GM23338 (cell line): ENCODE results near the gene RPTOR. TPM values are rescaled to one million over a fixed set of nuclear protein-coding genes. Genes with fewer than 3 reads are reported as not detected.

Experiments
- ATAC-seq: fragments of 200-7000 bp; cut with Tn5 transposase; 3 replicates; pipeline ENCODE4 v1.9.1; 2020
- DNase-seq: peaks from one replicate; pipeline ENCODE4 v3.0.0-alpha.2; 2015; ENCODE audit warnings: low spot score
- H2AFZ ChIP-seq: fragments of 200-600 bp; sonication (generic); 2 replicates; pipeline ENCODE4 v1.8.0; 2016; ENCODE audit warnings: antibody characterized with exemption, mild to moderate bottlenecking, moderate library complexity
- H3F3A ChIP-seq: fragments of 200-600 bp; sonication (generic); replicated peaks from 2 replicates; pipeline ENCODE4 v1.8.0; 2017; ENCODE audit warnings: antibody characterized with exemption, mixed run types, low read depth
- H3K27ac ChIP-seq: fragments of 200-600 bp; sonication (generic); 2 replicates; pipeline ENCODE4 v1.6.1; 2016; ENCODE audit warnings: low read depth
- H3K27me3 ChIP-seq: fragments of 200-600 bp; sonication (generic); 2 replicates; pipeline ENCODE4 v1.8.0; 2016; ENCODE audit warnings: mild to moderate bottlenecking, mixed run types, moderate library complexity; ENCODE audit not compliant: insufficient read depth
- H3K36me3 ChIP-seq: fragments of 200-600 bp; sonication (generic); 2 replicates; pipeline ENCODE4 v1.8.0; 2016; ENCODE audit warnings: mild to moderate bottlenecking; ENCODE audit not compliant: insufficient read depth
- H3K4me1 ChIP-seq: fragments of 200-600 bp; sonication (generic); 2 replicates; pipeline ENCODE4 v1.8.0; 2016; ENCODE audit warnings: mild to moderate bottlenecking, moderate library complexity; ENCODE audit not compliant: insufficient read depth
- H3K4me2 ChIP-seq: fragments of 200-600 bp; sonication (generic); 2 replicates; pipeline ENCODE4 v1.7.1; 2017; ENCODE audit warnings: mixed run types
- H3K4me3 ChIP-seq: fragments of 200-600 bp; sonication (generic); 2 replicates; pipeline ENCODE4 v1.6.1; 2016; ENCODE audit warnings: mixed run types
- H3K79me2 ChIP-seq: fragments of 200-600 bp; sonication (generic); replicated peaks from 2 replicates; pipeline ENCODE4 v1.8.0; 2017; ENCODE audit warnings: mild to moderate bottlenecking; ENCODE audit not compliant: insufficient read depth
- H3K9me2 ChIP-seq: fragments of 200-600 bp; sonication (generic); 2 replicates; pipeline ENCODE4 v1.8.0; 2017; ENCODE audit not compliant: insufficient read depth
- H4K20me1 ChIP-seq: fragments of 200-600 bp; sonication (generic); replicated peaks from 2 replicates; pipeline ENCODE4 v1.8.0; 2017; ENCODE audit warnings: mild to moderate bottlenecking; ENCODE audit not compliant: insufficient read depth
- H3K27ac Mint-ChIP-seq: 2 replicates; pipeline ENCODE4 v1.8.0; 2020; ENCODE audit warnings: inconsistent platforms, mild to moderate bottlenecking, moderate library complexity, mixed read lengths
- H3K27me3 Mint-ChIP-seq: 3 replicates; pipeline ENCODE4 v1.8.0; 2022; ENCODE audit warnings: low read depth, mild to moderate bottlenecking, moderate library complexity, mixed read lengths, inconsistent platforms; ENCODE audit not compliant: insufficient read depth, poor library complexity
- H3K36me3 Mint-ChIP-seq: 3 replicates; pipeline ENCODE4 v1.8.0; 2021; ENCODE audit warnings: low read depth, mild to moderate bottlenecking, inconsistent platforms, moderate library complexity, mixed read lengths
- H3K4me1 Mint-ChIP-seq: 3 replicates; pipeline ENCODE4 v1.8.0; 2020; ENCODE audit warnings: mild to moderate bottlenecking, inconsistent platforms, mixed read lengths
- H3K4me3 Mint-ChIP-seq: 3 replicates; pipeline ENCODE4 v1.8.0; 2021; ENCODE audit warnings: moderate library complexity, mild to moderate bottlenecking, inconsistent platforms, mixed read lengths
- H3K9me3 Mint-ChIP-seq: 3 replicates; pipeline ENCODE4 v1.8.0; 2020; ENCODE audit warnings: moderate library complexity, mild to moderate bottlenecking, inconsistent platforms, mixed read lengths
- EZH2 ChIP-seq: fragments of 200-600 bp; sonication (generic); IDR thresholded peaks from one replicate; pipeline ENCODE4 v1.8.0; 2017; ENCODE audit warnings: antibody characterized with exemption, mild to moderate bottlenecking, low read depth; ENCODE audit not compliant: unreplicated experiment
- EZH2phosphoT487 ChIP-seq: fragments of 200-600 bp; sonication (generic); IDR thresholded peaks from one replicate; pipeline ENCODE4 v1.8.1; 2018; ENCODE audit warnings: antibody characterized with exemption; ENCODE audit not compliant: unreplicated experiment
- JUNB ChIP-seq: IDR thresholded peaks from one replicate; pipeline ENCODE4 v1.6.1; 2016; ENCODE audit warnings: antibody characterized with exemption; ENCODE audit not compliant: unreplicated experiment
- NANOG ChIP-seq: IDR thresholded peaks from 2 replicates; pipeline ENCODE4 v1.6.1; 2016; ENCODE audit warnings: antibody characterized with exemption, borderline replicate concordance
- POLR2AphosphoS5 ChIP-seq: IDR thresholded peaks from 2 replicates; pipeline ENCODE4 v1.6.1; 2016; ENCODE audit warnings: antibody characterized with exemption, low read depth
- STAT1 ChIP-seq: IDR thresholded peaks from one replicate; pipeline ENCODE4 v1.6.1; 2016; ENCODE audit warnings: antibody characterized with exemption; ENCODE audit not compliant: unreplicated experiment
- ZNF114 ChIP-seq: fragments of 250-450 bp; sonication (Bioruptor Pico); IDR thresholded peaks from 2 replicates; pipeline ENCODE4 v1.5.0; 2020; ENCODE audit warnings: mild to moderate bottlenecking, moderate library complexity
- ZNF331 ChIP-seq: fragments of 250-450 bp; sonication (Bioruptor Pico); IDR thresholded peaks from 2 replicates; pipeline ENCODE4 v1.5.0; 2020; ENCODE audit warnings: low read depth, mild to moderate bottlenecking, moderate library complexity
- polyA plus RNA-seq: library from polyadenylated mRNA; unstranded; fragments of >200 nt; fragmentation: Nextera tagmentation; extraction: Ambion mirVana; gene quantifications from 2 replicates; pipeline ENCODE4 v1.2.1, GENCODE V29; 2016
- total RNA-seq: library from RNA; depleted of rRNA; stranded (reverse); fragments of >200 nt; shearing (Covaris generic); gene quantifications from 2 replicates; pipeline ENCODE4 v1.2.3, GENCODE V29; 2014
- TF ChIP-seq, protein P1 (sequence below): IDR thresholded peaks from one replicate; pipeline ENCODE4 v1.6.1; 2018; ENCODE audit warnings: antibody characterized with exemption; ENCODE audit not compliant: unreplicated experiment
- TF ChIP-seq, protein P2 (sequence below), 2 experiments: fragments of 200-600 bp in 1 of 2; sonication (generic) in 1 of 2; conservative IDR thresholded peaks; 2 replicates each; pipeline versions ENCODE4 v1.5.1 to v1.6.1; 2016 to 2017; ENCODE audit warnings: antibody characterized with exemption in 2 of 2, low read depth in 2 of 2, mild to moderate bottlenecking in 2 of 2, moderate library complexity in 1 of 2

Gene RPTOR
- total and polyA plus RNA-seq, 2 experiments from 2014 or later = 9.5 to 38.0 TPM

DNA sequence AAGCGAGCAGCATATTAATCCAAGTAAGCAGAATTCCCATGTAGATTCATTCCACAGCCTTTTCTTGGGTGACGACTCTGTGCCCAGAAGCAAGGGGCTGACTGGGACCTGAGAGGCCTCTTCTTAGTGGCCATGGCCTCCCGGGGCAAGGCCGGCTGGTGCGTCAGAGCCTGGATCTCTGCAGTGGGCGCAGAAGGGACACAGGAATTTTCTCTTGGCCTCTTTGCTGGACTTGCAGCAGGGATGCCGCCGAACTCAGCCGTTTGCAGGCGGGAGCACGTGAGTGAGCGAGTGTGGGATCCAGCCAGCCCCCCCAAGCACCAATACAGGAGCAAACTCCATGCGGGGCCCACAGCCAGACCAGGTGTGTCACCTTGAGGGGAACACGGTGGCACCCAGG, 151.8 kb downstream of the RPTOR start (continued):
- TF ChIP-seq, protein P1, sequence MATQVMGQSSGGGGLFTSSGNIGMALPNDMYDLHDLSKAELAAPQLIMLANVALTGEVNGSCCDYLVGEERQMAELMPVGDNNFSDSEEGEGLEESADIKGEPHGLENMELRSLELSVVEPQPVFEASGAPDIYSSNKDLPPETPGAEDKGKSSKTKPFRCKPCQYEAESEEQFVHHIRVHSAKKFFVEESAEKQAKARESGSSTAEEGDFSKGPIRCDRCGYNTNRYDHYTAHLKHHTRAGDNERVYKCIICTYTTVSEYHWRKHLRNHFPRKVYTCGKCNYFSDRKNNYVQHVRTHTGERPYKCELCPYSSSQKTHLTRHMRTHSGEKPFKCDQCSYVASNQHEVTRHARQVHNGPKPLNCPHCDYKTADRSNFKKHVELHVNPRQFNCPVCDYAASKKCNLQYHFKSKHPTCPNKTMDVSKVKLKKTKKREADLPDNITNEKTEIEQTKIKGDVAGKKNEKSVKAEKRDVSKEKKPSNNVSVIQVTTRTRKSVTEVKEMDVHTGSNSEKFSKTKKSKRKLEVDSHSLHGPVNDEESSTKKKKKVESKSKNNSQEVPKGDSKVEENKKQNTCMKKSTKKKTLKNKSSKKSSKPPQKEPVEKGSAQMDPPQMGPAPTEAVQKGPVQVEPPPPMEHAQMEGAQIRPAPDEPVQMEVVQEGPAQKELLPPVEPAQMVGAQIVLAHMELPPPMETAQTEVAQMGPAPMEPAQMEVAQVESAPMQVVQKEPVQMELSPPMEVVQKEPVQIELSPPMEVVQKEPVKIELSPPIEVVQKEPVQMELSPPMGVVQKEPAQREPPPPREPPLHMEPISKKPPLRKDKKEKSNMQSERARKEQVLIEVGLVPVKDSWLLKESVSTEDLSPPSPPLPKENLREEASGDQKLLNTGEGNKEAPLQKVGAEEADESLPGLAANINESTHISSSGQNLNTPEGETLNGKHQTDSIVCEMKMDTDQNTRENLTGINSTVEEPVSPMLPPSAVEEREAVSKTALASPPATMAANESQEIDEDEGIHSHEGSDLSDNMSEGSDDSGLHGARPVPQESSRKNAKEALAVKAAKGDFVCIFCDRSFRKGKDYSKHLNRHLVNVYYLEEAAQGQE = no peak
- TF ChIP-seq JUNB (no peak), ZNF114 (no peak), POLR2AphosphoS5 (no peak), EZH2 (no peak), NANOG (no peak), ZNF331 (CRISPR knock-in tag) (no peak)

DNA sequence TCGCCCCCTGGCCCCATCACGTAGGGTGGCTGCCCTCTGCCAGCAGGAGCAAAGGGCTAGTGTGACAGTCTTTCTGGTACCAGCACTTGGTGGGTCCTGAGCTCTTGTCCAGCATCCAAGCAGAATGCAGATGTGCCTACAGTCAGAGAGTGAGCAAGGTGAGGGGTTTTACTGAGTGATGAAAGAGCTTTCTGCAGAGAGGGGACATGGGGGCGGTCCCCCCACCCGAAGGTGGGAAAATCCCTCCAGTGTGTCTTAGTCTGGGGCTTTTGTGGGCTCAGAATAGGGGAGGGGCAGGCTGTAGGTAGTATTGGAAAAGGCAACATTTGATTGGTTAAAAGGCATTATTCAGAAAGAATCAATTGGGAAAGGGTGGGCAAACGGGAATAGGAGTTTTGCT, 152.3 kb downstream of the RPTOR start:
- peaks cover 5% of the 10 kb centered on the region for H3K36me3 Mint-ChIP-seq
- peaks cover 10% of the 10 kb centered on the region for H3K27me3 Mint-ChIP-seq
- peaks cover 54% of the 10 kb centered on the region for H3K4me1 Mint-ChIP-seq
- Histone ChIP-seq H3K79me2 (peaks cover 79% of the 10 kb centered on the region), H3K4me1 (peaks cover 12% of the 10 kb centered on the region), H4K20me1 (0 out of 2 replicates have a peak, but pooled peaks cover 5% of the 10 kb centered on the region), H3K9me2 (peaks cover 9% of the 10 kb centered on the region; the same call in 1 of the 2 replicates), H3K27me3 (no peaks in the 10 kb centered on the region), H3K27ac (no peak overlapping the region), H3K4me2 (no peak overlapping the region), H3K4me3 (no peak overlapping the region), H3K36me3 (no peaks in the 10 kb centered on the region; the same call in 1 of the 2 replicates), H2AFZ (no peak overlapping the region), H3F3A (no peaks in the 10 kb centered on the region)
- DNase-seq = no peak
- H3K27ac Mint-ChIP-seq = no peak overlapping the region
- H3K9me3 Mint-ChIP-seq = peaks cover 9% of the 10 kb centered on the region
- no peak overlapping the region for H3K4me3 Mint-ChIP-seq
- TF ChIP-seq EZH2phosphoT487 (no peak), JUNB (no peak), ZNF331 (CRISPR knock-in tag) (no peak), NANOG (no peak), STAT1 (no peak)
- TF ChIP-seq, protein P2, sequence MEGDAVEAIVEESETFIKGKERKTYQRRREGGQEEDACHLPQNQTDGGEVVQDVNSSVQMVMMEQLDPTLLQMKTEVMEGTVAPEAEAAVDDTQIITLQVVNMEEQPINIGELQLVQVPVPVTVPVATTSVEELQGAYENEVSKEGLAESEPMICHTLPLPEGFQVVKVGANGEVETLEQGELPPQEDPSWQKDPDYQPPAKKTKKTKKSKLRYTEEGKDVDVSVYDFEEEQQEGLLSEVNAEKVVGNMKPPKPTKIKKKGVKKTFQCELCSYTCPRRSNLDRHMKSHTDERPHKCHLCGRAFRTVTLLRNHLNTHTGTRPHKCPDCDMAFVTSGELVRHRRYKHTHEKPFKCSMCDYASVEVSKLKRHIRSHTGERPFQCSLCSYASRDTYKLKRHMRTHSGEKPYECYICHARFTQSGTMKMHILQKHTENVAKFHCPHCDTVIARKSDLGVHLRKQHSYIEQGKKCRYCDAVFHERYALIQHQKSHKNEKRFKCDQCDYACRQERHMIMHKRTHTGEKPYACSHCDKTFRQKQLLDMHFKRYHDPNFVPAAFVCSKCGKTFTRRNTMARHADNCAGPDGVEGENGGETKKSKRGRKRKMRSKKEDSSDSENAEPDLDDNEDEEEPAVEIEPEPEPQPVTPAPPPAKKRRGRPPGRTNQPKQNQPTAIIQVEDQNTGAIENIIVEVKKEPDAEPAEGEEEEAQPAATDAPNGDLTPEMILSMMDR (conservative IDR thresholded peaks at IDR 0.05; ENCODE audit: low read depth in 2 of 2) = no peak
- ATAC-seq = no peak
